Osteoblast (primary cell): ENCODE measurements around the gene PTPN22. TPM values are rescaled to one million over a fixed set of nuclear protein-coding genes. Genes with fewer than 3 reads are reported as not detected.

Experiments used
- DNase-seq: peaks from one replicate; pipeline ENCODE4 v3.0.0; 2011; ENCODE audit warnings: low spot score, mixed read lengths; ENCODE audit not compliant: insufficient read length; ENCODE audit errors: missing footprints
- H2AFZ ChIP-seq: 2 replicates; pipeline ENCODE4 v1.6.0; 2011; ENCODE audit warnings: mild to moderate bottlenecking, low read length
- H3K27ac ChIP-seq: 2 replicates; pipeline ENCODE4 v1.5.1; 2011; ENCODE audit warnings: mild to moderate bottlenecking, low read depth, low read length, moderate library complexity
- H3K27me3 ChIP-seq: 2 replicates; pipeline ENCODE4 v1.6.0; 2012; ENCODE audit warnings: mild to moderate bottlenecking, control low read depth, inconsistent platforms, low read length, moderate library complexity; ENCODE audit not compliant: insufficient read depth
- H3K36me3 ChIP-seq: 2 replicates; pipeline ENCODE4 v1.5.1; 2011; ENCODE audit warnings: mild to moderate bottlenecking, low read length, control low read depth, moderate library complexity; ENCODE audit not compliant: insufficient read depth
- H3K4me1 ChIP-seq: 2 replicates; pipeline ENCODE4 v1.5.1; 2011; ENCODE audit warnings: mild to moderate bottlenecking, low read length, control low read depth, moderate library complexity; ENCODE audit not compliant: insufficient read depth
- H3K4me2 ChIP-seq: 2 replicates; pipeline ENCODE4 v1.6.0; 2011; ENCODE audit warnings: mild to moderate bottlenecking, low read length; ENCODE audit not compliant: insufficient read depth
- H3K4me3 ChIP-seq: fragments of 200-600 bp; sonication (generic); 3 replicates; pipeline ENCODE4 v1.5.1; 2012; ENCODE audit warnings: mild to moderate bottlenecking, low read length, inconsistent platforms; ENCODE audit not compliant: insufficient read depth
- H3K79me2 ChIP-seq: 2 replicates; pipeline ENCODE4 v1.6.0; 2012; ENCODE audit warnings: mild to moderate bottlenecking, low read length, control low read depth, inconsistent platforms; ENCODE audit not compliant: insufficient read depth
- H3K9me3 ChIP-seq: 2 replicates; pipeline ENCODE4 v1.5.1; 2011; ENCODE audit warnings: low read depth, low read length, control low read depth
- H4K20me1 ChIP-seq: 2 replicates; pipeline ENCODE4 v1.6.0; 2012; ENCODE audit warnings: mild to moderate bottlenecking, low read length, control low read depth; ENCODE audit not compliant: insufficient read depth
- CTCF ChIP-seq: IDR thresholded peaks from 2 replicates; pipeline ENCODE4 v1.5.1; 2011; ENCODE audit warnings: mild to moderate bottlenecking, low read depth, low read length, moderate library complexity; ENCODE audit errors: extremely low read depth
- total RNA-seq: library from RNA; depleted of rRNA; stranded (reverse); fragments of >200 nt; gene quantifications from 2 replicates; pipeline ENCODE4 v1.2.3, GENCODE V29; 2012

The PTPN22 gene
- total RNA-seq, 1 donor = 1.1 TPM

- TF ChIP-seq CTCF = no peak
- Histone ChIP-seq H4K20me1 (peaks cover 9% of the 10 kb centered on the region), H3K4me2 (peak overlapping the region; percentile 92), H3K4me3 (no peak overlapping the region), H3K27me3 (no peaks in the 10 kb centered on the region), H3K27ac (no peak overlapping the region), H3K79me2 (peaks cover 39% of the 10 kb centered on the region), H2AFZ (peak overlapping the region; percentile 96), H3K4me1 (peaks cover 15% of the 10 kb centered on the region), H3K9me3 (no peaks in the 10 kb centered on the region), H3K36me3 (no peaks in the 10 kb centered on the region)
- no peak for DNase-seq
Measured at GRCh38 chr1:113813218-113813617, 58.3 kb downstream of the PTPN22 start.

DNA sequence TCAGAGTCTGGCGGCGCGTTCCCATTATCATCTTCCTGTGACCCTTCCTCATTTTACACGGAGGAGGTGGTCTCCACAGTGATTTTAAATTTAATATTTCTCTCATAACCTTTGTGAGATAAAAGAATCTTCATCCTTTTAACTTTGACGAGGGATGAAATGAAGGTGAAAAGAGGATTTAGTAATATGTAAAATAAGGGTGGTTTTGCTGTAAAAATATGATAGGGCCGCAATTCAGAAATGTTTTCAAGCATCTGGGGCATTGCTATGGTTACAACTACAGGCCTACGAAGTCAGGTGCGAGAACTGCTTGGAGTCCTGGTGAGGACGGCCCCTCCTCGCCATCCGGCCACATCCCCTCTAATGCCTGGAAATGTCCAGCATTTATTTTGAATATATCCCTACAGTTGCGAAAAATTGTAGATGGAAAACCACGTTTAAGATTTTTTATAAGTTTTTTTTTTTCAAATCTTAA lies 58.8 kb downstream of the PTPN22 start:
- TF ChIP-seq CTCF = no peak
- H3K36me3 ChIP-seq = no peaks in the 10 kb centered on the region
- peak overlapping the region; percentile 97 for H3K4me3 ChIP-seq
- H3K27me3 ChIP-seq = no peaks in the 10 kb centered on the region
- peak overlapping the region; percentile 96 for H2AFZ ChIP-seq
- H3K4me1 ChIP-seq = peaks cover 15% of the 10 kb centered on the region
- peaks cover 44% of the 10 kb centered on the region for H3K79me2 ChIP-seq
- peak overlapping the region; percentile 92 for H3K4me2 ChIP-seq
- H3K9me3 ChIP-seq = no peaks in the 10 kb centered on the region
- peaks cover 9% of the 10 kb centered on the region for H4K20me1 ChIP-seq
- peak; percentile 42 for DNase-seq
- H3K27ac ChIP-seq = peak overlapping the region; percentile 86

DNA sequence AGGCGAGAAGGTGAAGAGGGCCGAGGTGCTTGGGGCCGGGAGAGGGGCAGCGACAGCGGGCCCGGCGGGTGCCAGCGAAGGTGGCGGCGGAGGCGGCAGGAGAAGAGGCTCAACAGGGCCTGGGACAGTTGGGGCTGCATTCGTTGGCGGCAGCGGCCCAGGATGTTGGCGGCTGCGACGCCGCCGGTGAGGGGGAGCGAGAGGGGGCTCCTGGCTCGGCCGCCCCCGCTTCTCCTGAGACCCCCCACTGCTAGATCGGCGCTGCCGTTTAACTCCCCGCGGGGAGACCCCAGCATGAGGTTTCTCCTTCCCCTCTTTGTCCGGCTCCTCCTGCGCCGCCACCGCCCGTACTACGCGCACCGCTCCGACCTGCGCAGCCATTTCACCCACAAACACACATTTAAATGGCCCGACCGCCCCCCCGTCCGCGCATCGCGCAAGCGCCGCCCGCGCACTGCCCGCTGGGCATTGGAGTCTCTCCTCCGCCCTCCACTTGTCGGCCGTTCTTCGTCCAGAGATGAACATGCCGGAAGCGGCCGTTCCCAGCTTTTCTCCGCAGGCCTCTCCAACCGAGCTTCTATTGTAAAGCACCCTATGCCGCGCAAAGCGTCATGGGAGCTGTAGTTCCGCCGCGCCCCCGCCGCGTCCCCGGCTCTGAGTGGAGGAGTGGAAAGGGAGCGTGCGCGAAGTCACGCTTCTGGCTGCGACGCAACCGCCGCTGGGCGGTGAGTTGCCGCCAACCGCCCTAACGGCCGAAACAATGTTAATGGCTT lies 59.4 kb downstream of the PTPN22 start, which contains the start of gene RSBN1:
Gene RSBN1, minus strand, starts transcription at position 589 of the 773 bp plus-strand sequence. Its CDS starts 64 bp downstream, at position 525.
- H3K27me3 ChIP-seq = no peaks in the 10 kb centered on the region
- no peak for TF ChIP-seq CTCF
- H3K4me2 ChIP-seq = peak within 1 kb of the TSS; percentile 92
- H3K27ac ChIP-seq = peak within 1 kb of the TSS; percentile 86
- peak within 1 kb of the TSS; percentile 97 for H3K4me3 ChIP-seq
- peaks cover 9% of the 10 kb centered on the region for H4K20me1 ChIP-seq
- DNase-seq = peak; percentile 94
- peaks cover 15% of the 10 kb centered on the region for H3K4me1 ChIP-seq
- H2AFZ ChIP-seq = peak within 1 kb of the TSS; percentile 96
- peaks cover 49% of the 10 kb centered on the region for H3K79me2 ChIP-seq
- no peaks in the 10 kb centered on the region for H3K36me3 ChIP-seq
- H3K9me3 ChIP-seq = no peaks in the 10 kb centered on the region

DNA sequence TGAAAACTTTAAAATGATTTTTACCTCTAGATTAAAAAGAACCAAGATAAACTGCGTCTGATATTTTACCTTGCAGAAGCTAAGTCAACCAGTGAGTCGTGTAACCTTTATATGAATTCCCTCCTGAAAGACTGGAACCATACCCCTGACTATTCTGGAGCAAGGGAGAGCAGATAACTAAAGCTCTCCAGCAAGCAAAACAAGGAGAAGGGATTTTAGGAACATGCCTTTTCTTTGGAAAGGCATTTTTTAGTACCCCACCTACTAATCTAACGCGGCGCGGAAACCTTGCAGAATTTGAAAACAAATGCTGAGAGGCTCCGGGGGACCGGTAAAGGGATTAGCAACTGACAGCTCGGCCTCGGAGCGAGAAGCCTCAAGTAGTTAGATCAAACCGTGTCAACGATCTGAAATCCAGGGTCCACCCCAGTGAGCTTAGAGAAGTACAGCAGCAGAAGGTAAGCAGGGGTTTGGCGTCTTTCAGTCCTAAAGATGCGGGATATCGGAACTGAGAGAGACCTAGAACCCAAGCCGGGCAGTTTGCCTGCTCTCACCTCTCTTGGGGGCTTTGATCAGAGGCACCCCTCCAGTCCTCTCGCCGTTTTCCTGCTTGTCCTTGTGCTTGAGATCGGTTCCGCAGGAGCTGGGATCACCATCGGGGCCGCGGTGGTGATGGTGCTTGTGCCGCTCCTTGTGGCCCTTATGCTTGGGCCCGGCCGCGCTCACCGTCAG lies 60.2 kb downstream of the PTPN22 start:
- H2AFZ ChIP-seq = peak overlapping the region; percentile 93
- H4K20me1 ChIP-seq = peaks cover 9% of the 10 kb centered on the region
- H3K4me3 ChIP-seq = peak overlapping the region; percentile 97
- H3K79me2 ChIP-seq = peaks cover 57% of the 10 kb centered on the region
- no peaks in the 10 kb centered on the region for H3K36me3 ChIP-seq
- DNase-seq = peak; percentile 80
- TF ChIP-seq CTCF = no peak
- no peaks in the 10 kb centered on the region for H3K9me3 ChIP-seq
- peak overlapping the region; percentile 80 for H3K27ac ChIP-seq
- H3K4me1 ChIP-seq = peaks cover 15% of the 10 kb centered on the region
- H3K4me2 ChIP-seq = peak overlapping the region; percentile 92
- no peaks in the 10 kb centered on the region for H3K27me3 ChIP-seq
